Osteoblast (primary cell): ENCODE measurements around the gene WDR4. TPM values are rescaled to one million over a fixed set of nuclear protein-coding genes. Genes with fewer than 3 reads are reported as not detected.
"Not testable (repeated sequence)": the region's sequence is repeated elsewhere in the genome, so short reads cannot be mapped to it uniquely, and the experiment has no call there.

Experiments
- DNase-seq: peaks from one replicate; pipeline ENCODE4 v3.0.0; 2011; ENCODE audit warnings: low spot score, mixed read lengths; ENCODE audit not compliant: insufficient read length; ENCODE audit errors: missing footprints
- H2AFZ ChIP-seq: 2 replicates; pipeline ENCODE4 v1.6.0; 2011; ENCODE audit warnings: mild to moderate bottlenecking, low read length
- H3K27ac ChIP-seq: 2 replicates; pipeline ENCODE4 v1.5.1; 2011; ENCODE audit warnings: mild to moderate bottlenecking, low read depth, low read length, moderate library complexity
- H3K27me3 ChIP-seq: 2 replicates; pipeline ENCODE4 v1.6.0; 2012; ENCODE audit warnings: mild to moderate bottlenecking, control low read depth, inconsistent platforms, low read length, moderate library complexity; ENCODE audit not compliant: insufficient read depth
- H3K36me3 ChIP-seq: 2 replicates; pipeline ENCODE4 v1.5.1; 2011; ENCODE audit warnings: mild to moderate bottlenecking, low read length, control low read depth, moderate library complexity; ENCODE audit not compliant: insufficient read depth
- H3K4me1 ChIP-seq: 2 replicates; pipeline ENCODE4 v1.5.1; 2011; ENCODE audit warnings: mild to moderate bottlenecking, low read length, control low read depth, moderate library complexity; ENCODE audit not compliant: insufficient read depth
- H3K4me2 ChIP-seq: 2 replicates; pipeline ENCODE4 v1.6.0; 2011; ENCODE audit warnings: mild to moderate bottlenecking, low read length; ENCODE audit not compliant: insufficient read depth
- H3K4me3 ChIP-seq: fragments of 200-600 bp; sonication (generic); 3 replicates; pipeline ENCODE4 v1.5.1; 2012; ENCODE audit warnings: mild to moderate bottlenecking, low read length, inconsistent platforms; ENCODE audit not compliant: insufficient read depth
- H3K79me2 ChIP-seq: 2 replicates; pipeline ENCODE4 v1.6.0; 2012; ENCODE audit warnings: mild to moderate bottlenecking, low read length, control low read depth, inconsistent platforms; ENCODE audit not compliant: insufficient read depth
- H3K9me3 ChIP-seq: 2 replicates; pipeline ENCODE4 v1.5.1; 2011; ENCODE audit warnings: low read depth, low read length, control low read depth
- H4K20me1 ChIP-seq: 2 replicates; pipeline ENCODE4 v1.6.0; 2012; ENCODE audit warnings: mild to moderate bottlenecking, low read length, control low read depth; ENCODE audit not compliant: insufficient read depth
- CTCF ChIP-seq: IDR thresholded peaks from 2 replicates; pipeline ENCODE4 v1.5.1; 2011; ENCODE audit warnings: mild to moderate bottlenecking, low read depth, low read length, moderate library complexity; ENCODE audit errors: extremely low read depth
- total RNA-seq: library from RNA; depleted of rRNA; stranded (reverse); fragments of >200 nt; gene quantifications from 2 replicates; pipeline ENCODE4 v1.2.3, GENCODE V29; 2012

WDR4 gene, protein sequence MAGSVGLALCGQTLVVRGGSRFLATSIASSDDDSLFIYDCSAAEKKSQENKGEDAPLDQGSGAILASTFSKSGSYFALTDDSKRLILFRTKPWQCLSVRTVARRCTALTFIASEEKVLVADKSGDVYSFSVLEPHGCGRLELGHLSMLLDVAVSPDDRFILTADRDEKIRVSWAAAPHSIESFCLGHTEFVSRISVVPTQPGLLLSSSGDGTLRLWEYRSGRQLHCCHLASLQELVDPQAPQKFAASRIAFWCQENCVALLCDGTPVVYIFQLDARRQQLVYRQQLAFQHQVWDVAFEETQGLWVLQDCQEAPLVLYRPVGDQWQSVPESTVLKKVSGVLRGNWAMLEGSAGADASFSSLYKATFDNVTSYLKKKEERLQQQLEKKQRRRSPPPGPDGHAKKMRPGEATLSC
- total RNA-seq: 8.0 and 10.1 TPM in 2 replicates

- Histone ChIP-seq H3K36me3 (peaks cover 12% of the 10 kb centered on the region), H3K4me1 (peaks cover 14% of the 10 kb centered on the region), H3K4me3 (peak within 1 kb of the TSS; percentile 85), H3K79me2 (peaks cover 46% of the 10 kb centered on the region), H3K4me2 (peak within 1 kb of the TSS; percentile 100), H2AFZ (peak within 1 kb of the TSS; percentile 96), H4K20me1 (peaks cover 8% of the 10 kb centered on the region), H3K27ac (peak within 1 kb of the TSS; percentile 73), H3K27me3 (no peaks in the 10 kb centered on the region), H3K9me3 (no peaks in the 10 kb centered on the region)
- DNase-seq: peak; percentile 99
- no peak for TF ChIP-seq CTCF
These were observed at the start of gene WDR4 for GRCh38 chr21:42878993-42879787. Gene WDR4 (minus strand): TSS chr21:42879539. CDS start chr21:42879495, 44 bp downstream.

- H3K27me3 ChIP-seq, H3K9me3 ChIP-seq, H3K27ac ChIP-seq, H3K79me2 ChIP-seq, DNase-seq, H3K4me1 ChIP-seq, H3K4me2 ChIP-seq, H3K4me3 ChIP-seq, H4K20me1 ChIP-seq, H3K36me3 ChIP-seq, H2AFZ ChIP-seq: not testable (repeated sequence)
These were observed 48.3 kb upstream of the WDR4 start for GRCh38 chr21:42927474-42928200.

DNA sequence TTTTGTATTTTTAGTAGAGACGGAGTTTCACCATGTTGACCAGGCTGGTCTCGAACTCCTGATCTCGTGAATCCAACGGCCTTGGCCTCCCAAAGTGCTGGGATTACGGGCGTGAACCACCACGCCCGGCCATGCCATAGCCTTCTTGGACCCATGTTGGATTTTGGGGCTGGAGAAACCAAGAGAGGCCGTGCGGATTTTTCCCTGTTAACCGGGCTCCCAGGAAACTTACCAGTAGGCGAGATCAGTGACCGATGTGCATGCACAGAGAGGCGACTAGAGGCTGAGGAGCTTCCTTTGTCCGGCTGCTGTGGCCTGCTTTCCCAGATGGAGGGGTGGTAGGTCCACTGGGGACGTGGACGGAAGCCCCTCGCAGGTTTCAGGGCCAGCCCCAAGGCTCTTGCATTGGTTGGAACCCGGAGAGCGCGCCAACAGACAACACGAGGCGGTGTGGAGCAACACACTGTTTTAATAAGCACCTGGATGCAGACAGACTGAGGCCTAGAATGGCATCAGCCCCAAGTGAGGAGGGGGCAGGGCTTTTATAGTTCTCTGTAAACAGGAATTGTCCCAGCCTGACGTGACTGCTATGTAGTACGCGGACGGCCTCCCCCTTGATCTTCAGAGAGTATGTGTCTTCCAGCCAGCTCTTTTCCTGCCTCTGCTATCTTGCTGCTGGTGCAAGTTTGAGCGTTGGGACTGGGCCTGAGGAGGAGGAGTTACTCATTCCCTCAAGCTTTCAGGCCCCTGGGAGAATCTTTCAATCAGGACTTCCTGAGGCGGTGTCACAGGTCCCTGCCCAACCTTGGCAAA is 46.0 kb upstream of the WDR4 start, which contains the start of gene ERVH48-1:
Gene ERVH48-1, minus strand, starts transcription at position 517 of the 813 bp plus-strand sequence. CDS start 6,624 bp downstream, outside the sequence.
- Histone ChIP-seq H3K9me3 (no peaks in the 10 kb centered on the region), H4K20me1 (no peaks in the 10 kb centered on the region), H3K4me3 (no peak within 1 kb of the TSS), H2AFZ (no peak within 1 kb of the TSS), H3K27ac (no peak within 1 kb of the TSS), H3K27me3 (no peaks in the 10 kb centered on the region), H3K4me2 (no peak within 1 kb of the TSS), H3K36me3 (no peaks in the 10 kb centered on the region), H3K4me1 (peaks cover 7% of the 10 kb centered on the region), H3K79me2 (no peaks in the 10 kb centered on the region)
- no peak for DNase-seq
- no peak for TF ChIP-seq CTCF

- Histone ChIP-seq H3K4me1 (peaks cover 7% of the 10 kb centered on the region), H3K4me2 (peak overlapping the region; percentile 75), H3K27me3 (no peaks in the 10 kb centered on the region), H3K9me3 (no peaks in the 10 kb centered on the region), H3K4me3 (no peak overlapping the region), H4K20me1 (no peaks in the 10 kb centered on the region), H3K36me3 (no peaks in the 10 kb centered on the region), H2AFZ (peak overlapping the region; percentile 88), H3K79me2 (no peaks in the 10 kb centered on the region), H3K27ac (peak overlapping the region; percentile 28)
- no peak for TF ChIP-seq CTCF
- DNase-seq: no peak
These were observed 45.1 kb upstream of the WDR4 start for GRCh38 chr21:42924433-42924751.
